ENCODE data around the gene INSR.
"Not testable (repeated sequence)": the region's sequence is repeated elsewhere in the genome, so short reads cannot be mapped to it uniquely, and the experiment has no call there.

Gene INSR

GRCh38 chr19:7257148-7258040 lies 36.8 kb downstream of the INSR start:
- no peak for DNase-seq

DNA sequence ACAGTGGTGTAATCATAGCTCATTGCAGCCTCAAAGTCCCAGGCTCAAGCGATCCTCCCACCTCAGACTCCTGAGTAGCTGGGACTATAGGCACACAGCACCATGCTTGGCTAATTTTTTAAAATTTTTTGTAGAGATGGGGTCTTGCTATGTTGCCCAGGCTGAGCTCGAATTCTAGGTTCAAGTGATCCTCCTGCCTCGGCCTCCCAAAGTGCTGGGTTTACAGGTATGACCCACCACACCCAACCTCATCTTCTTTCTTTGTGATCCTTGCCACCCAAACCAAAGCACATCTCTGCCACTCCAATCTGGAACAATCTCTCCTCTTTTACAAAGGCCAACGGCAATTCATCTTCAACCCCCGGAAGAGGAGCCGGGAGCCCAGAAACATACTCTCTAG lies 38.6 kb downstream of the INSR start:
- no peak for DNase-seq

DNA sequence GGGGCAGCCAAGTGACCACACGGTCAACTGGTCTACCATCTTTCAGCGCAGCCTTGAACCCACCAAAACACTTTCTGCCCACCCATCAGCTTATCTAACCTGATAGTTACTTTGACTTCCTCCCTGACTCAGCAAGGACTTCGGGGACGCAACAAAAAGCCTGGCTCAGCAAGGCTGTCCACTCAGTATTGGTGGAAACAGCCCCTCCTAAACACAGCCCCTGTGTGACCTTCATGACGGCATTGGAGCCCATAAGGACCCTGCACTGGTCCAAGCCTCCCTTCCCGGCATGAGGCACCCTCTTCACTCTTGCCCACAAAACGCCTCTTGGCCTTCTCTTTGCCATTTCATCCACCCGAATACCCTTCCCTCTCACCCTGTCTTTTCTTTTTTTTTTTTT lies 39.1 kb downstream of the INSR start:
- DNase-seq: no peak

DNA sequence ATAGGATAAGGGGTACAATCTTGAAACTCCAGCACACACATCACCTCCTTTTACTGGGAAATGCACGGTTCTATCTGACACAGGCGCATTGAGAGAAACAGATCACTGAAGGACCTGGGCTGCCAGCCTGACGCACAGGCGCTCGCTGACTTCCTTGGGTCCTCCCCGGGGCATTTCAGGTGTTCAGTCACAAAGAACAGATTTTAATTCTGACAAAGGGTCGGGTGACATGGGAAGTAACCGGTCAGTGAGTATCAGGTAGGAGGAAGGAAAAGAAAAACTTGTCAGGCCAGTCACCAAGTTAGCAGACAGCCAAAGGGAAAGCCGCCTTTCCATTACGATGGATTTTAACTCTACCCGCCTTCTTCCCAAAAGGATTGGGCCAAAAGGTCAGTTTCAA lies 39.6 kb downstream of the INSR start:
- DNase-seq: no peak

DNA sequence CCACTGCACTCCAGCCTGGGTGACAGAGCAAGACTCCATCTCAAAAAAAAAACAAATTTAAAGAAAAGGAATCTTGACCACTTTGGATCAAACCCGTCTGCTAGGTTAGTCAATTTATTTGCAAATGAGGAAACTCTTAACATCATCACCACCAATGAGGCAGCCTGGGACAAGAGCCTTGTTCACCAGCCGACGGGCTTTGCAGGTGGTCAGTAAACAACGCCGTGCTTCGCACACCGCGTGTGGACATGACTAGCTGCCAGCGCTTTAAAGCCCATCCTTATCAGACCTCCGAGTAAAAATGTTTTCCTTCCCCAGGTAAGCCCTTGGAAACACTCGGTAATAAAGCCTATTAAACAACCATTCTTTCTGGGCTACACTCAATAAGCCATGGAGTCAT lies 41.9 kb downstream of the INSR start:
- no peak for DNase-seq

GRCh38 chr19:7251494-7251893 lies 42.7 kb downstream of the INSR start:
- no peak for DNase-seq

DNA sequence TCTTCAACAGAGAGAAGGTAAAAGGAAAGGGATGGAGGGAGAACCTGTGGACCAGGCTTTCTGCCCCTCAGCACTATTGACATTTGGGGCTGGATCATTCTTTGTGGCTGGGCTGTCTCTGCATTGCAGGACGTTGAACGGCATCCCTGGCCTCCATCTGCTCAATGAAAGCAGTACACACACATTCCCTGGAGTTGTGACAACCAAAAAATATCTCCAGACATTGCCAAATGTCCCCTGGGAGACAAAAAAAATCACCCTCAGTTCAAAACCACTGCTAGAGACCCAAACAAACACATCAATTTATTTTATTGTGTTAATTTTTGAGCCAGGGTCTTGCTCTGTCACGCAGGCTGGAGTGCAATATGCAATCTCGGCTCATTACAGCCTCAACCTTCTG lies 43.3 kb downstream of the INSR start:
- no peak for DNase-seq

- DNase-seq: no peak
Measured at GRCh38 chr19:7250057-7250596, 44.1 kb downstream of the INSR start.

DNA sequence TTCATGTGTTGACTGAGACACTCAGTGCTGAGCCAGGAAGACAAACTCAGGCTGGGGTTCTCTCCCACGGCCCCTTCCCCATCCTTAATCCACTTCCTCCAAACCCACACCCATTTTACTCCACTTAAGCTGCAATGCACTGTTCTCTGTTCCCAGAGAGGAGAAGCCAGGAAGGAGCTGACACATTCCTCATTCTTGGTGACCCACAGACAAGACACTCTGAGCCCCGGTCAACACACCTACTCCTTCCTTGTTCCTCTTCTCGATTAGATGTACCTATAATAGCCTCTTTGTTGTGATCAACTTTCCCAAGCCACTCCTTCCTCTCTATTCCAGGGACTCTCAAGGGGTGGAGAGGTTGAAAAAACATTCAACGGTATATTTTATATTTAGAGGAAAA lies 47.1 kb downstream of the INSR start:
- DNase-seq: no peak

DNA sequence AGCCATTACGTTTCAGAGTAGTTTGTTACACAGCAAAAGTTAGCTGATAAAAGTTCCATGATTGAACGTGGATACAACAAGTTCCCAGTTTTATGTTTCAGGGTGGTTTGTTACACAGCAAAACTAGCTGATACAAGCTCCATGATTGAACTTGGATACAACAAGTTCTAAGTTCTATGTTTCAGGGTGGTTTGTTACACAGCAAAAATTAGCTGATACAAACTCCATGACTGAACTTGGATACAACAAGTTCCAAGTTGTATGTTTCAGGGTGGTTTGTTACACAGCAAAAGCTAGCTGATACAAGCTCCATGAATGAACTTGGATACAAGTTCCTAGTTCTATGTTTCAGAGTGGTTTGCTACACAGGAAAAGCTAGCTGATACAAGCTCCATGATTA lies 47.6 kb downstream of the INSR start:
- DNase-seq: no peak

DNA sequence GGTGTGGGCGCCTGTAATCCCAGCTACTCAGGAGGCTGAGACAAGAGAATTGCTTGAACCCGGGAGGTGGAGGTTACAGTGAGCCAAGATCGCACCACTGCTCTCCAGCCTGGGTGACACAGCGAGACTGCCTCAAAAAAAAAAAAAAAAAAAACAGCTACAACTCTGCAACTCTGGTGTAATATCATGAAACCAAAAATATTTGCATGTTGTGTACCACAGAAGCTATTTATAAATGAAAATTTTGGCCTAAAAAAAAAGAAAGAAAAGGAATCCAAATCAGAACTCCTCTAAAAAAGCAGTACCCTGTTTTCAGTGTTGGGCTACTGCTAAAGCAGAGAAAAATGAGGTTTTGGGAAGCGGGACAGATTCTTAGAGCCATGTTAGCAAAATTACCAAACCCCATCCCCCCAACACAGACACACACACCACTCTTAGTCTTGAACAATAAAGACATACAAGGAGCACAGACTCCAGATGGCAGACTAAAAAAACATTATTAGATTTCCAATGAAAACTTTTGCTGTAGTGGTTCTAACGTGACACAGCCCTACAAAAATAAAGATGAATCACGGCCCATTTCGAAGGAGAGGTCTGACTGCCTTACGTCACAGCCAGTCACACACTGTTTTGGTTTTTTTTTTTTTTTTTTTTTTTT lies 51.5 kb downstream of the INSR start:
- DNase-seq: no peak

DNA sequence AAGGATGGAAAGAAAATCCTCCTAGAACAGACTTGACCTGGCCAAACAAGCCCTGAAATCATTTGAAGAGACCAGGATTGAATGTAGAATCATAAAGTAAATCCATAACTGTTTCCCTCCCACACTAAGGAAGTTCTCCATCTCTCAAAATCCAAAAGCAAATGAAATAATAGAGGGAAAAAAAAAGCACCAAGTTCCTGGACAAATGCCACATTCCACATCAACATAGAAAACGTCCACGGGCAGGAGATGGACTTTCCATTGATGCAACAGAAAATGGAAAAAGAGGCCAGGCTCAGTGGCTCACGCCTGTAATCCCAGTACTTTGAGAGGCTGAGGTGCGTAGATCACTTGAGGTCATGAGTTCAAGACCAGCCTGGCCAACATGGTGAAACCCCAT lies 56.2 kb downstream of the INSR start:
- no peak for DNase-seq

DNA sequence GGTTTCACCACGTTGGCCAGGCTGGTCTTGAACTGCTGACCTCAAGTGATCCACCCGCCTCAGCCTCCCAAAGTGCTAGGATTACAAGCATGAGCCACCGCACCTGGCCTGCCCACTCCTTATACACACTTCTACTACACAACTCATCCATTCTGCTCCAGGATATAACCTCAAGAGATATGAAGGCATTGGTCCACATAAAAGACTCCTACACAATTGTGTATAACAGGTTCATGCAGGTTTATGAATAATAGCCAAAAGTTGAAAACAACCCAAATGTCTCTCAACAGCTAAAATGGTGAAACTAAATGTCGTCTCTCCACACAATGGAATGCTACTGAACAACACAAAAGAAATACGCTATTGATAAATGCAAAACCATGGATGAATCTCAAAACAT lies 58.1 kb downstream of the INSR start:
- no peak for DNase-seq

DNA sequence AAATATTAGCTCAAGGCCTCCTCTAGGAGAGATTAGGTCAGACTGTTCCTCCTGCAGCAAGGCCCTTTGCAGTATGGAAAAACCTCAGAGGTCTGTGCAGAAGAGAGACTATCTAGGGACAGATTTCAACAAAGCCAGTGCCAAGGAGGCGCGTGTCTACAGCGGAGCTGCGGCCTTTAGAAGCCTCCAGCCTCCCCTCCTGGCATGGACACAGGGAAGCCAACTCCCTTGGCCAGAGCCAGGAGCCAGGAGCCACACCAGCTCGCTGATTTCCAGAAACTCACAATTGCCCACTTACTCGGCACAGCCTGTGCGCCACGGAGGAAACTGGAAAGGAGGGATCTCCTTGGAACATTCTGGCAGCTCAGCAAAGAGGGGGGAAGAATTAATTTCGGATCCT lies 63.4 kb downstream of the INSR start:
- no peak for DNase-seq

GRCh38 chr19:7229735-7230134 lies 64.5 kb downstream of the INSR start:
- DNase-seq: no peak

DNA sequence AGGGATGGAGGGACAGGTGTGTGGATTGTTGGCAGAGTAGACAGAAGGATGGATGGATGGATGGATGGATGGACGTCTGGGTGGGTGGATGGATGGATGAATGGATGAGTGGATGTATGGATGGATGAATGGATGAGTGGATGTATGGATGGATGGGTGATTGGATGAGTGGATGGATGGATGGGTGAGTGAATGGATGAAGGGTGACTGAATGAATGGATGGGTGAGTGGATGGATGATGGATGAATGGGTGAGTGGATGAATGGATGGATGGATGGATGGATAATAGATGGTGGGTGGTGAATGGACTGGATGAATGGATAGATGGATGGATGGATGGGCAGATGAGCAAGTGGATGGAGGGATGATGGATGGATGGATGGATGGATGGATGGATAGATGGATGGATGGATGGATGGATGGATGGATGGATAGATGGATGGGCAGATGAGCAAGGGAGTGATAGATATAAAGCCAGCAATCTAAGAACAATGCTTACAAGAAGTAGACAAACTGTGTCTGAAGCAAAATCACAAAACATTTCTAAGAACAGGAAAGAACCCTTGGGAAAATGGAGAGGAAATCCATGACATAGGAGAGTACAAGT lies 65.2 kb downstream of the INSR start:
- no peak for DNase-seq

- no peak for DNase-seq
Measured at GRCh38 chr19:7227735-7228134, 66.5 kb downstream of the INSR start.

- not testable (repeated sequence) for DNase-seq
Measured at GRCh38 chr19:7227149-7227548, 67.1 kb downstream of the INSR start.

GRCh38 chr19:7226739-7227138 lies 67.5 kb downstream of the INSR start:
- no peak for DNase-seq

DNA sequence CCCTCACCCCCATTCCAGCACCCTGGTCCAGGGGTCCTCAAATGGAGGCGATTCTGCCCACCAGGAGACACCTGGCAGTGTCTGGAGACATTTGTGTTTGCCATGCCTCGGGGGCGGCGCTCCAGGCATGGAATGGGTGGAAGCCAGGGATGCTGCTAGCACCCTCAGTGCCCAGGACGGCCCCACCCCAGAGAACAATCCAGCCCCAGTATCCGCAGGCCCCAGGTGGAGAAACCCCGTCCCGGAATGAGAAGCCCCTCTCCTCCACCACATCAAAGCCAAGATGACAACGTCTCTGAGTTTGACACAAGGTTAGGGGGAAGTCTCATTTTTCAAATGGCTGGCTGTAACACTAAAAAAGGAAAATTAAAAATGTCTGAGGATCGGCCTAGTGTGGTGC lies 68.5 kb downstream of the INSR start:
- no peak for DNase-seq

- DNase-seq: no peak
Measured at GRCh38 chr19:7224995-7225394, 69.2 kb downstream of the INSR start.

GRCh38 chr19:7224209-7224686 lies 70.0 kb downstream of the INSR start:
- DNase-seq: no peak

- DNase-seq: no peak
Measured at GRCh38 chr19:7223429-7223828, 70.8 kb downstream of the INSR start.

- no peak for DNase-seq
Measured at GRCh38 chr19:7219056-7219455, 75.2 kb downstream of the INSR start.

Measured in NCI-H1436 treated with DMSO at 0.1 percent for 48 hours (cell line).